ENCODE results near the gene FAR2.

The FAR2 gene

DNA sequence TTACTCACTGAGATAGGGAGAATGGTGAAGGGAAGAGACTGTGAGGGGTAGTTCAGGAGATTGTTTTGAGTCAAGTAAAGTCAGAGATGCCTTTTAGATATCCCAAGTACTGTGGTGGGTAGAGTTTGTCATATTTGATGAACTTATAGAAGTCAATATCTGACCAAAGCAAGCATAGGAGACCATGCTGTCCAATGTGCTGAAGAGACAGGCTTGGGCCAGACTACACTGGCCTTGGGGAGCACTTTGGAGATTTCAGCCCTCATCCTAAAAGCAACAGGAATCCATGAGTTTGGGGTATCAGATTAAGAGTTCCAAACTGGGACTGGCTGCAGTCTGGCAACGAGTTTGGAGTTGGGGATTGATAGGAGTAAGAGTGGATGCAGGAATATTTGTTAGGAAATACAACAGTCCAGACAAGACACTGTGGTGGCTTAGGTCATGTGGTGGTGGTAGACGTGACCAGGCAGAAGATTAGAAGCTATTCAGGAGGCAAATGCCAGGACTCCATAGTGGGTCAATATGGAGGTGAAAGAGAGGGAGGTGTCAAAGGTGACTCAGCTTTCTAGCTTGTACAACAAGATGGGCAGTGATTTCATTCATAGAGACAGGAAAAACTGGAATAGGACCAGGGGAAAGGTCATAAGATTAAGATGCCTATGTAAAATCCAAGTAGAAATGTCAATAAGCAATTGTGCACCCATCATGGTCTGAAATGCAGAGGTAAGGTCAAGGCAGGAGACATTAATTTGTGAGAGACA is 81.9 kb downstream of the FAR2 start:
- CTCF ChIA-PET: no interaction called here
- Histone ChIP-seq H3K36me3 (ENCODE audit: control insufficient read depth in 2 of 2, insufficient read depth in 1 of 2, low read length in 2 of 2) (no peaks in the 10 kb centered on the region), H3K27ac (ENCODE audit: extremely low read depth, low read depth, low read length) (no peak overlapping the region), H3K4me3 (ENCODE audit: low read depth, low read length) (no peak overlapping the region), H3K4me1 (ENCODE audit: control insufficient read depth, insufficient read depth, low read length) (no peaks in the 10 kb centered on the region), H3K9me3 (ENCODE audit: control insufficient read depth, insufficient read depth, low read depth, low read length) (no peaks in the 10 kb centered on the region)
- TF ChIP-seq ZNF391 (tag by site-specific recombination; IDR thresholded peaks at IDR 0.05; ENCODE audit: borderline replicate concordance, low read depth): no peak
- TF ChIP-seq, protein P1, sequence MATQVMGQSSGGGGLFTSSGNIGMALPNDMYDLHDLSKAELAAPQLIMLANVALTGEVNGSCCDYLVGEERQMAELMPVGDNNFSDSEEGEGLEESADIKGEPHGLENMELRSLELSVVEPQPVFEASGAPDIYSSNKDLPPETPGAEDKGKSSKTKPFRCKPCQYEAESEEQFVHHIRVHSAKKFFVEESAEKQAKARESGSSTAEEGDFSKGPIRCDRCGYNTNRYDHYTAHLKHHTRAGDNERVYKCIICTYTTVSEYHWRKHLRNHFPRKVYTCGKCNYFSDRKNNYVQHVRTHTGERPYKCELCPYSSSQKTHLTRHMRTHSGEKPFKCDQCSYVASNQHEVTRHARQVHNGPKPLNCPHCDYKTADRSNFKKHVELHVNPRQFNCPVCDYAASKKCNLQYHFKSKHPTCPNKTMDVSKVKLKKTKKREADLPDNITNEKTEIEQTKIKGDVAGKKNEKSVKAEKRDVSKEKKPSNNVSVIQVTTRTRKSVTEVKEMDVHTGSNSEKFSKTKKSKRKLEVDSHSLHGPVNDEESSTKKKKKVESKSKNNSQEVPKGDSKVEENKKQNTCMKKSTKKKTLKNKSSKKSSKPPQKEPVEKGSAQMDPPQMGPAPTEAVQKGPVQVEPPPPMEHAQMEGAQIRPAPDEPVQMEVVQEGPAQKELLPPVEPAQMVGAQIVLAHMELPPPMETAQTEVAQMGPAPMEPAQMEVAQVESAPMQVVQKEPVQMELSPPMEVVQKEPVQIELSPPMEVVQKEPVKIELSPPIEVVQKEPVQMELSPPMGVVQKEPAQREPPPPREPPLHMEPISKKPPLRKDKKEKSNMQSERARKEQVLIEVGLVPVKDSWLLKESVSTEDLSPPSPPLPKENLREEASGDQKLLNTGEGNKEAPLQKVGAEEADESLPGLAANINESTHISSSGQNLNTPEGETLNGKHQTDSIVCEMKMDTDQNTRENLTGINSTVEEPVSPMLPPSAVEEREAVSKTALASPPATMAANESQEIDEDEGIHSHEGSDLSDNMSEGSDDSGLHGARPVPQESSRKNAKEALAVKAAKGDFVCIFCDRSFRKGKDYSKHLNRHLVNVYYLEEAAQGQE (tag by site-specific recombination; IDR thresholded peaks at IDR 0.05): peak; percentile 82
- POLR2A ChIA-PET: no interaction called here

DNA sequence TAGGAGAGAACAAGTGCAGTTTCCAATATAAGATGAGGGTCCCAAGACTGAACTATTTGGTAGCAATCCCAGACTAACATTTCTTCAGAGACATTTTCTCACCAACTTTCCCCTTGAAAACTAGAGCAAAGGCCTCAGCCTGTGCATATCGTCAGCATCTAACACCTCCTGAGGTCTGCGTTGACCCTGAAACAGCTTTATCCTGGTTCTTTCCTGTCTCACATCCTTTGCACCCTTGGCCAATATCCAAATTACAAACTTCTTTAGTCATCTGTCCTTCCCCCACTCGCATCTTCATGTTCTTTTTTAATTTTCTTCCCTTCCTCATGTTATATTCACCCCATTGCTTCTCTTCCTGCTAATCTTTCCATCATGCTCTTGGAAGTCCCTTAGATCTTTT is 83.0 kb downstream of the FAR2 start:
- CTCF ChIA-PET: no interaction called here
- TF ChIP-seq ZNF302 (tag by site-specific recombination; IDR thresholded peaks at IDR 0.05; ENCODE audit: low read depth) (no peak), ZNF175 (tag by site-specific recombination; IDR thresholded peaks at IDR 0.05) (no peak), SETDB1 (IDR thresholded peaks at IDR 0.05; ENCODE audit: insufficient read length, low read length) (no peak), ZNF664 (tag by site-specific recombination; IDR thresholded peaks at IDR 0.05) (no peak), TRIM28 (IDR thresholded peaks at IDR 0.05; ENCODE audit: borderline replicate concordance, low read length) (no peak), IKZF3 (tag by site-specific recombination; IDR thresholded peaks at IDR 0.05) (no peak), ZBTB8A (tag by site-specific recombination; IDR thresholded peaks at IDR 0.05) (no peak), TCF7L2 (IDR thresholded peaks at IDR 0.05; ENCODE audit: borderline replicate concordance, low read depth, low read length) (no peak), ZNF341 (tag by site-specific recombination; IDR thresholded peaks at IDR 0.05; ENCODE audit: low read depth) (no peak), ZNF394 (tag by site-specific recombination; IDR thresholded peaks at IDR 0.05; ENCODE audit: borderline replicate concordance) (no peak), ZNF621 (tag by site-specific recombination; IDR thresholded peaks at IDR 0.05) (no peak), ZBTB17 (tag by site-specific recombination; IDR thresholded peaks at IDR 0.05) (no peak), ZNF366 (tag by site-specific recombination; conservative IDR thresholded peaks at IDR 0.05) (no peak), ZNF549 (tag by site-specific recombination; IDR thresholded peaks at IDR 0.05) (no peak), ZNF629 (tag by site-specific recombination; IDR thresholded peaks at IDR 0.05) (no peak)
- TF ChIP-seq, protein P2, sequence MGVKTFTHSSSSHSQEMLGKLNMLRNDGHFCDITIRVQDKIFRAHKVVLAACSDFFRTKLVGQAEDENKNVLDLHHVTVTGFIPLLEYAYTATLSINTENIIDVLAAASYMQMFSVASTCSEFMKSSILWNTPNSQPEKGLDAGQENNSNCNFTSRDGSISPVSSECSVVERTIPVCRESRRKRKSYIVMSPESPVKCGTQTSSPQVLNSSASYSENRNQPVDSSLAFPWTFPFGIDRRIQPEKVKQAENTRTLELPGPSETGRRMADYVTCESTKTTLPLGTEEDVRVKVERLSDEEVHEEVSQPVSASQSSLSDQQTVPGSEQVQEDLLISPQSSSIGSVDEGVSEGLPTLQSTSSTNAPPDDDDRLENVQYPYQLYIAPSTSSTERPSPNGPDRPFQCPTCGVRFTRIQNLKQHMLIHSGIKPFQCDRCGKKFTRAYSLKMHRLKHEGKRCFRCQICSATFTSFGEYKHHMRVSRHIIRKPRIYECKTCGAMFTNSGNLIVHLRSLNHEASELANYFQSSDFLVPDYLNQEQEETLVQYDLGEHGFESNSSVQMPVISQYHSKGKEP (tag by site-specific recombination; IDR thresholded peaks at IDR 0.05): no peak
- TF ChIP-seq, protein P3, sequence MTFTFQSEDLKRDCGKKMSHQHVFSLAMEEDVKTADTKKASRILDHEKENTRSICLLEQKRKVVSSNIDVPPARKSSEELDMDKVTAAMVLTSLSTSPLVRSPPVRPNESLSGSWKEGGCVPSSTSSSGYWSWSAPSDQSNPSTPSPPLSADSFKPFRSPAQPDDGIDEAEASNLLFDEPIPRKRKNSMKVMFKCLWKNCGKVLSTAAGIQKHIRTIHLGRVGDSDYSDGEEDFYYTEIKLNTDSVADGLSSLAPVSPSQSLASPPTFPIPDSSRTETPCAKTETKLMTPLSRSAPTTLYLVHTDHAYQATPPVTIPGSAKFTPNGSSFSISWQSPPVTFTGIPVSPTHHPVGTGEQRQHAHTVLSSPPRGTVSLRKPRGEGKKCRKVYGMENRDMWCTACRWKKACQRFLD (tag by site-specific recombination; IDR thresholded peaks at IDR 0.05): no peak
- TF ChIP-seq, protein P4, sequence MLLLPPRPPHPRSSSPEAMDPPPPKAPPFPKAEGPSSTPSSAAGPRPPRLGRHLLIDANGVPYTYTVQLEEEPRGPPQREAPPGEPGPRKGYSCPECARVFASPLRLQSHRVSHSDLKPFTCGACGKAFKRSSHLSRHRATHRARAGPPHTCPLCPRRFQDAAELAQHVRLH (tag by site-specific recombination; IDR thresholded peaks at IDR 0.05): no peak
- TF ChIP-seq, protein P5, sequence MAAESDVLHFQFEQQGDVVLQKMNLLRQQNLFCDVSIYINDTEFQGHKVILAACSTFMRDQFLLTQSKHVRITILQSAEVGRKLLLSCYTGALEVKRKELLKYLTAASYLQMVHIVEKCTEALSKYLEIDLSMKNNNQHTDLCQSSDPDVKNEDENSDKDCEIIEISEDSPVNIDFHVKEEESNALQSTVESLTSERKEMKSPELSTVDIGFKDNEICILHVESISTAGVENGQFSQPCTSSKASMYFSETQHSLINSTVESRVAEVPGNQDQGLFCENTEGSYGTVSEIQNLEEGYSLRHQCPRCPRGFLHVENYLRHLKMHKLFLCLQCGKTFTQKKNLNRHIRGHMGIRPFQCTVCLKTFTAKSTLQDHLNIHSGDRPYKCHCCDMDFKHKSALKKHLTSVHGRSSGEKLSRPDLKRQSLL (tag by site-specific recombination; IDR thresholded peaks at IDR 0.05): no peak

More for the DNA sequence above, 83.0 kb downstream of the FAR2 start:
- POLR2A ChIA-PET: interaction anchor here (0.9 kb wide), 1 partner anchor 10 kb away, joined by 3 read pairs; no protein-coding TSS in a partner anchor
- no peak overlapping the region for H3K27ac ChIP-seq (ENCODE audit: extremely low read depth, low read depth, low read length)
- no peaks in the 10 kb centered on the region for H3K4me1 ChIP-seq (ENCODE audit: control insufficient read depth, insufficient read depth, low read length)
- no peaks in the 10 kb centered on the region for H3K36me3 ChIP-seq (ENCODE audit: control insufficient read depth in 2 of 2, insufficient read depth in 1 of 2, low read length in 2 of 2)
- H3K9me3 ChIP-seq (ENCODE audit: control insufficient read depth, insufficient read depth, low read depth, low read length): no peaks in the 10 kb centered on the region
- no peak overlapping the region for H3K4me3 ChIP-seq (ENCODE audit: low read depth, low read length)
